ENCODE data around the gene FAM89B.
A peak's percentile ranks its signal among the peaks of the same experiment; 100 is the strongest.

FAM89B gene

DNA sequence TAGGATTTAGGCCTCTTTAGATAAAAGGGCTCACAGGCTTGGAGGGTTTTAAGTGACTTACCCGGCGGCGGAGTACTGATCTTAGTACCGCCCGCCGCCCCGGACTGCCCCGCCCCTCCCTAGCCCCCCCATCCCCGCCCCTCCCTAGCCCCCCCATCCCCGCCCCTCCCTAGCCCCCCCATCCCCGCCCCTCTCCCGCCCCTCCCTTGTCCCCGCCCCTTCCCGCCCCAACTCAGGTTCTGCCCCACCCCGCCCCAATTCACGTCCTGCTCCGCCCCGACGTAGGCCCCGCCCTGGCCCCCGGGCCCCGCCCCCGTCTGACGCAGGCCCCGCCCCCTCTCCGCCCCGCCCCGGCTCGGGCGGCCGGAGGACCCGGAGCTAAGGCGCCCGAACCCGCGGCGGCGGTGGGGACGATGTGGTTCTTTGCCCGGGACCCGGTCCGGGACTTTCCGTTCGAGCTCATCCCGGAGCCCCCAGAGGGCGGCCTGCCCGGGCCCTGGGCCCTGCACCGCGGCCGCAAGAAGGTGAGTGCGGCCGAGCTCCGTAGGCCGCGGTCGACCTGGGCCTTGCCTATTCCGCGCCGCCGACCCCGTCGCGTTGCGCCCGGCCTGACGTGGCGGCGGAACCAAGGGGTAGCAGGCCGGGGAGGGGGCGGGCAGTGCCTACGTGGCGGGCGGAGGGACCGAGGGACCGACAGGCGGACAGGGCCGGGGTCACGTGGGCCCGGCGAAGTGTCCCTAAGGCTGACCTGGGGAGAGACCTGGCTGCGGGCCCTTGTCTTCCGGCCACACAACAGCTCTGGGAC, 47.4 kb upstream of the FAM89B start, which contains the start of gene SCYL1:
SCYL1 (plus strand) TSS at position 343 of the 805 bp plus-strand sequence; CDS start at position 414, 71 bp downstream.
- no peaks in the 10 kb centered on the region for H3K36me3 ChIP-seq (ENCODE audit: low read length)
- peak within 1 kb of the TSS; percentile 90 for H3K9ac ChIP-seq (ENCODE audit: low read length)
- H2AFZ ChIP-seq (ENCODE audit: low read depth, low read length, severe bottlenecking), result peak within 1 kb of the TSS; percentile 81
- H3K27ac ChIP-seq (ENCODE audit: low read depth, low read length), result peak within 1 kb of the TSS; percentile 40; the same call in 1 of the 2 replicates
- H3K4me3 ChIP-seq (ENCODE audit: insufficient read depth, low read length, poor library complexity, severe bottlenecking), result peak within 1 kb of the TSS; percentile 96
- H3K79me2 ChIP-seq (ENCODE audit: insufficient read depth, low read length), result peaks cover 5% of the 10 kb centered on the region; the same call in 1 of the 2 replicates
- H3K9me2 ChIP-seq (replicated peaks; ENCODE audit: insufficient read depth, low read length), result no peaks in the 10 kb centered on the region
- TF ChIP-seq, protein P1, sequence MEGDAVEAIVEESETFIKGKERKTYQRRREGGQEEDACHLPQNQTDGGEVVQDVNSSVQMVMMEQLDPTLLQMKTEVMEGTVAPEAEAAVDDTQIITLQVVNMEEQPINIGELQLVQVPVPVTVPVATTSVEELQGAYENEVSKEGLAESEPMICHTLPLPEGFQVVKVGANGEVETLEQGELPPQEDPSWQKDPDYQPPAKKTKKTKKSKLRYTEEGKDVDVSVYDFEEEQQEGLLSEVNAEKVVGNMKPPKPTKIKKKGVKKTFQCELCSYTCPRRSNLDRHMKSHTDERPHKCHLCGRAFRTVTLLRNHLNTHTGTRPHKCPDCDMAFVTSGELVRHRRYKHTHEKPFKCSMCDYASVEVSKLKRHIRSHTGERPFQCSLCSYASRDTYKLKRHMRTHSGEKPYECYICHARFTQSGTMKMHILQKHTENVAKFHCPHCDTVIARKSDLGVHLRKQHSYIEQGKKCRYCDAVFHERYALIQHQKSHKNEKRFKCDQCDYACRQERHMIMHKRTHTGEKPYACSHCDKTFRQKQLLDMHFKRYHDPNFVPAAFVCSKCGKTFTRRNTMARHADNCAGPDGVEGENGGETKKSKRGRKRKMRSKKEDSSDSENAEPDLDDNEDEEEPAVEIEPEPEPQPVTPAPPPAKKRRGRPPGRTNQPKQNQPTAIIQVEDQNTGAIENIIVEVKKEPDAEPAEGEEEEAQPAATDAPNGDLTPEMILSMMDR (IDR thresholded peaks at IDR 0.05; ENCODE audit: insufficient read depth, low read length, poor library complexity, severe bottlenecking), result no peak
- TF ChIP-seq EZH2phosphoT487 (conservative IDR thresholded peaks at IDR 0.05; ENCODE audit: low read length), result no peak
- H4K20me1 ChIP-seq (ENCODE audit: low read depth, low read length), result no peaks in the 10 kb centered on the region
- no peaks in the 10 kb centered on the region for H3K9me3 ChIP-seq (ENCODE audit: insufficient read depth, low read length)
- H3F3A ChIP-seq (ENCODE audit: insufficient read depth), result no peaks in the 10 kb centered on the region; the same call in 1 of the 2 replicates
- H3K27me3 ChIP-seq (ENCODE audit: low read length), result no peaks in the 10 kb centered on the region
- peak within 1 kb of the TSS; percentile 89 for H3K4me2 ChIP-seq (ENCODE audit: low read depth, low read length, poor library complexity, severe bottlenecking)

DNA sequence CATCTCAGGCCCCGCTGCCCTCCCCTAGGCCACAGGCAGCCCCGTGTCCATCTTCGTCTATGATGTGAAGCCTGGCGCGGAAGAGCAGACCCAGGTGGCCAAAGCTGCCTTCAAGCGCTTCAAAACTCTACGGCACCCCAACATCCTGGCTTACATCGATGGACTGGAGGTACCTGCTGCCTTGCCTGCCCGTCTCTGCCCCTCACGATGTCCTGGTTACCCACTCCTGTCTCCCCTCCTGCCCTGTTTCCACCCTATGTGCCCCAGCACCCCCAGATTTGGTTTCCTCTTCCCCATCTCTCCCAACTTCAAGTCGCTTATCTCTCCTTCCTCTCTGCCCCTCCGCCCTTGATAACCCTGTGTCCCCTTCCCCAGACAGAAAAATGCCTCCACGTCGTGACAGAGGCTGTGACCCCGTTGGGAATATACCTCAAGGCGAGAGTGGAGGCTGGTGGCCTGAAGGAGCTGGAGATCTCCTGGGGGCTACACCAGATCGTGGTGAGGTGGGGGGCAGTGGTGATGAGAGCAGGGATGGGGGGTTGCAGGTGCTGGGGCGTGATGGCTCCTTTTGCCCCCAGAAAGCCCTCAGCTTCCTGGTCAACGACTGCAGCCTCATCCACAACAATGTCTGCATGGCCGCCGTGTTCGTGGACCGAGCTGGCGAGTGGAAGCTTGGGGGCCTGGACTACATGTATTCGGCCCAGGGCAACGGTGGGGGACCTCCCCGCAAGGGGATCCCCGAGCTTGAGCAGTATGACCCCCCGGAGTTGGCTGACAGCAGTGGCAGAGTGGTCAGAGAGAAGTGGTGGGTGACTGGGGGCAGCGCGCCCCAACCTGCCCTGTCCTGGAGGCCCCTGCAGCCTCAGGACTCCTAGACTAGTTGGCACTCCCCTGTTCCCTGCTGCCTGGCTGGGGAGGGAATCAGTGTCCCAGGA, 46.5 kb upstream of the FAM89B start:
- Histone ChIP-seq H3K27ac (ENCODE audit: low read depth, low read length) (peak overlapping the region; percentile 40; the same call in 1 of the 2 replicates), H3K4me3 (ENCODE audit: insufficient read depth, low read length, poor library complexity, severe bottlenecking) (peak overlapping the region; percentile 96), H4K20me1 (ENCODE audit: low read depth, low read length) (no peaks in the 10 kb centered on the region), H3K9ac (ENCODE audit: low read length) (peak overlapping the region; percentile 90), H3K4me2 (ENCODE audit: low read depth, low read length, poor library complexity, severe bottlenecking) (peak overlapping the region; percentile 89), H3K9me3 (ENCODE audit: insufficient read depth, low read length) (no peaks in the 10 kb centered on the region), H2AFZ (ENCODE audit: low read depth, low read length, severe bottlenecking) (peak overlapping the region; percentile 81), H3K79me2 (ENCODE audit: insufficient read depth, low read length) (peaks cover 5% of the 10 kb centered on the region; the same call in 1 of the 2 replicates), H3F3A (ENCODE audit: insufficient read depth) (no peaks in the 10 kb centered on the region; the same call in 1 of the 2 replicates), H3K9me2 (replicated peaks; ENCODE audit: insufficient read depth, low read length) (no peaks in the 10 kb centered on the region), H3K27me3 (ENCODE audit: low read length) (no peaks in the 10 kb centered on the region), H3K36me3 (ENCODE audit: low read length) (no peaks in the 10 kb centered on the region)
- TF ChIP-seq, protein P1 (IDR thresholded peaks at IDR 0.05; ENCODE audit: insufficient read depth, low read length, poor library complexity, severe bottlenecking), result no peak
- no peak for TF ChIP-seq EZH2phosphoT487 (conservative IDR thresholded peaks at IDR 0.05; ENCODE audit: low read length)

DNA sequence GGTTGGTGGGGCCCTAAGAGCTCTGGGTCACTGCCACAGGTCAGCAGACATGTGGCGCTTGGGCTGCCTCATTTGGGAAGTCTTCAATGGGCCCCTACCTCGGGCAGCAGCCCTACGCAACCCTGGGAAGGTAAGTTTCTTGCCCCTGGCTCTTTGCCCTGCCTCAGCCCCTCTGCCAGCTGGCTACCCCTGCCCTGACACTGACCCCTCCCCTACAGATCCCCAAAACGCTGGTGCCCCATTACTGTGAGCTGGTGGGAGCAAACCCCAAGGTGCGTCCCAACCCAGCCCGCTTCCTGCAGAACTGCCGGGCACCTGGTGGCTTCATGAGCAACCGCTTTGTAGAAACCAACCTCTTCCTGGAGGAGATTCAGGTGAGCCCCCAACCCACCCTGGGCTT, 45.6 kb upstream of the FAM89B start:
- H4K20me1 ChIP-seq (ENCODE audit: low read depth, low read length), result no peaks in the 10 kb centered on the region
- H3K4me2 ChIP-seq (ENCODE audit: low read depth, low read length, poor library complexity, severe bottlenecking), result no peak overlapping the region
- H3K27ac ChIP-seq (ENCODE audit: low read depth, low read length), result no peak overlapping the region
- H3K27me3 ChIP-seq (ENCODE audit: low read length), result no peaks in the 10 kb centered on the region
- no peak overlapping the region for H3K9ac ChIP-seq (ENCODE audit: low read length)
- TF ChIP-seq, protein P1 (IDR thresholded peaks at IDR 0.05; ENCODE audit: insufficient read depth, low read length, poor library complexity, severe bottlenecking), result no peak
- TF ChIP-seq EZH2phosphoT487 (conservative IDR thresholded peaks at IDR 0.05; ENCODE audit: low read length), result no peak
- no peak overlapping the region for H2AFZ ChIP-seq (ENCODE audit: low read depth, low read length, severe bottlenecking)
- H3K9me3 ChIP-seq (ENCODE audit: insufficient read depth, low read length), result no peaks in the 10 kb centered on the region
- no peak overlapping the region for H3K4me3 ChIP-seq (ENCODE audit: insufficient read depth, low read length, poor library complexity, severe bottlenecking)
- peaks cover 5% of the 10 kb centered on the region; the same call in 1 of the 2 replicates for H3K79me2 ChIP-seq (ENCODE audit: insufficient read depth, low read length)
- H3K9me2 ChIP-seq (replicated peaks; ENCODE audit: insufficient read depth, low read length), result no peaks in the 10 kb centered on the region
- no peaks in the 10 kb centered on the region; the same call in 1 of the 2 replicates for H3F3A ChIP-seq (ENCODE audit: insufficient read depth)
- no peaks in the 10 kb centered on the region for H3K36me3 ChIP-seq (ENCODE audit: low read length)

Measured in SU-DHL-6 (cell line).